IPS-20b (cell line): Measurements from ENCODE around the gene FSTL4.
"Not testable (repeated sequence)": the region's sequence is repeated elsewhere in the genome, so short reads cannot be mapped to it uniquely, and the experiment has no call there.

Experiments used
- H3K27ac ChIP-seq: one replicate; pipeline ENCODE4 v1.5.1; 2013; ENCODE audit warnings: low read length
- H3K27me3 ChIP-seq: 2 replicates; pipeline ENCODE4 v1.6.1; 2013; ENCODE audit warnings: mild to moderate bottlenecking, low read length, inconsistent platforms; ENCODE audit not compliant: insufficient read depth
- H3K36me3 ChIP-seq: 2 replicates; pipeline ENCODE4 v1.6.1; 2013; ENCODE audit warnings: low read depth, mild to moderate bottlenecking, inconsistent platforms, low read length, moderate library complexity; ENCODE audit not compliant: insufficient read depth
- H3K4me1 ChIP-seq: 2 replicates; pipeline ENCODE4 v1.6.1; 2013; ENCODE audit warnings: mild to moderate bottlenecking, control low read depth, inconsistent platforms, low read length, moderate library complexity; ENCODE audit not compliant: insufficient read depth
- H3K4me3 ChIP-seq: 2 replicates; pipeline ENCODE4 v1.5.1; 2013; ENCODE audit warnings: mild to moderate bottlenecking, low read length, inconsistent platforms
- H3K9ac ChIP-seq: 2 replicates; pipeline ENCODE4 v1.6.1; 2013; ENCODE audit warnings: low read depth, mild to moderate bottlenecking, inconsistent platforms, low read length, moderate library complexity
- H3K9me3 ChIP-seq: 2 replicates; pipeline ENCODE4 v1.6.1; 2013; ENCODE audit warnings: mild to moderate bottlenecking, low read depth, low read length, inconsistent platforms; ENCODE audit not compliant: insufficient read depth

The FSTL4 gene

GRCh38 chr5:133449181-133449580, 163.2 kb downstream of the FSTL4 start:
- no peak overlapping the region for H3K27ac ChIP-seq
- H3K4me1 ChIP-seq, result no peaks in the 10 kb centered on the region
- no peaks in the 10 kb centered on the region for H3K9me3 ChIP-seq
- H3K9ac ChIP-seq, result no peak overlapping the region
- H3K36me3 ChIP-seq, result no peaks in the 10 kb centered on the region
- no peaks in the 10 kb centered on the region for H3K27me3 ChIP-seq
- H3K4me3 ChIP-seq, result no peak overlapping the region

- Histone ChIP-seq H3K9ac (no peak overlapping the region), H3K27ac (no peak overlapping the region), H3K27me3 (no peaks in the 10 kb centered on the region)
These were observed 165.9 kb downstream of the FSTL4 start for GRCh38 chr5:133446440-133446839.

GRCh38 chr5:133445744-133446143, 166.6 kb downstream of the FSTL4 start:
- Histone ChIP-seq H3K9ac (no peak overlapping the region), H3K27me3 (no peaks in the 10 kb centered on the region), H3K36me3 (no peaks in the 10 kb centered on the region), H3K4me3 (no peak overlapping the region), H3K27ac (no peak overlapping the region), H3K9me3 (no peaks in the 10 kb centered on the region), H3K4me1 (no peaks in the 10 kb centered on the region)

More at GRCh38 chr5:133446440-133446839, 165.9 kb downstream of the FSTL4 start:
- H3K36me3 ChIP-seq, result no peaks in the 10 kb centered on the region
- no peaks in the 10 kb centered on the region for H3K4me1 ChIP-seq
- no peaks in the 10 kb centered on the region for H3K9me3 ChIP-seq
- no peak overlapping the region for H3K4me3 ChIP-seq

GRCh38 chr5:133445204-133445603, 167.1 kb downstream of the FSTL4 start:
- not testable (repeated sequence) for H3K9me3 ChIP-seq, H3K4me3 ChIP-seq, H3K27me3 ChIP-seq, H3K27ac ChIP-seq, H3K36me3 ChIP-seq, H3K9ac ChIP-seq, H3K4me1 ChIP-seq

- no peaks in the 10 kb centered on the region for H3K27me3 ChIP-seq
- H3K9ac ChIP-seq, result no peak overlapping the region; the same call in 1 of the 2 replicates
- no peaks in the 10 kb centered on the region for H3K9me3 ChIP-seq
- no peak overlapping the region for H3K4me3 ChIP-seq
- H3K4me1 ChIP-seq, result no peaks in the 10 kb centered on the region
- no peaks in the 10 kb centered on the region for H3K36me3 ChIP-seq
- no peak overlapping the region for H3K27ac ChIP-seq
These were observed 167.6 kb downstream of the FSTL4 start for GRCh38 chr5:133444711-133445110.

GRCh38 chr5:133441166-133441815, 171.1 kb downstream of the FSTL4 start:
- Histone ChIP-seq H3K27ac (no peak overlapping the region), H3K36me3 (no peaks in the 10 kb centered on the region), H3K4me3 (no peak overlapping the region), H3K9me3 (no peaks in the 10 kb centered on the region), H3K9ac (no peak overlapping the region), H3K27me3 (no peaks in the 10 kb centered on the region), H3K4me1 (no peaks in the 10 kb centered on the region)

GRCh38 chr5:133440467-133441115, 171.8 kb downstream of the FSTL4 start:
- H3K9ac ChIP-seq, result no peak overlapping the region

GRCh38 chr5:133439859-133440258, 172.5 kb downstream of the FSTL4 start:
- H3K36me3 ChIP-seq, result no peaks in the 10 kb centered on the region

More at GRCh38 chr5:133440467-133441115, 171.8 kb downstream of the FSTL4 start:
- H3K36me3 ChIP-seq, result no peaks in the 10 kb centered on the region
- no peaks in the 10 kb centered on the region for H3K9me3 ChIP-seq
- no peak overlapping the region for H3K4me3 ChIP-seq
- no peaks in the 10 kb centered on the region for H3K27me3 ChIP-seq
- H3K4me1 ChIP-seq, result no peaks in the 10 kb centered on the region
- no peak overlapping the region for H3K27ac ChIP-seq

GRCh38 chr5:133438487-133438886, 173.9 kb downstream of the FSTL4 start:
- Histone ChIP-seq H3K9ac (no peak overlapping the region), H3K4me3 (no peak overlapping the region)

More at GRCh38 chr5:133439859-133440258, 172.5 kb downstream of the FSTL4 start:
- Histone ChIP-seq H3K9me3 (no peaks in the 10 kb centered on the region), H3K27me3 (no peaks in the 10 kb centered on the region), H3K9ac (no peak overlapping the region), H3K4me1 (no peaks in the 10 kb centered on the region), H3K27ac (no peak overlapping the region), H3K4me3 (no peak overlapping the region)

GRCh38 chr5:133434336-133434735, 178.0 kb downstream of the FSTL4 start:
- no peaks in the 10 kb centered on the region for H3K36me3 ChIP-seq
- no peak overlapping the region for H3K27ac ChIP-seq
- H3K27me3 ChIP-seq, result no peaks in the 10 kb centered on the region
- H3K4me3 ChIP-seq, result no peak overlapping the region
- no peaks in the 10 kb centered on the region for H3K9me3 ChIP-seq
- H3K4me1 ChIP-seq, result no peaks in the 10 kb centered on the region
- no peak overlapping the region for H3K9ac ChIP-seq

More at GRCh38 chr5:133438487-133438886, 173.9 kb downstream of the FSTL4 start:
- no peak overlapping the region for H3K27ac ChIP-seq
- no peaks in the 10 kb centered on the region for H3K36me3 ChIP-seq
- no peaks in the 10 kb centered on the region for H3K9me3 ChIP-seq
- no peaks in the 10 kb centered on the region for H3K4me1 ChIP-seq
- H3K27me3 ChIP-seq, result no peaks in the 10 kb centered on the region

GRCh38 chr5:133433641-133434040, 178.7 kb downstream of the FSTL4 start:
- Histone ChIP-seq H3K4me3 (no peak overlapping the region), H3K9ac (no peak overlapping the region), H3K4me1 (no peaks in the 10 kb centered on the region), H3K36me3 (no peaks in the 10 kb centered on the region), H3K9me3 (no peaks in the 10 kb centered on the region), H3K27me3 (no peaks in the 10 kb centered on the region), H3K27ac (no peak overlapping the region)

GRCh38 chr5:133432956-133433532, 179.3 kb downstream of the FSTL4 start:
- no peaks in the 10 kb centered on the region for H3K9me3 ChIP-seq
- H3K9ac ChIP-seq, result no peak overlapping the region
- no peaks in the 10 kb centered on the region for H3K27me3 ChIP-seq
- no peaks in the 10 kb centered on the region for H3K4me1 ChIP-seq
- H3K36me3 ChIP-seq, result no peaks in the 10 kb centered on the region
- no peak overlapping the region for H3K4me3 ChIP-seq
- H3K27ac ChIP-seq, result no peak overlapping the region
